Measurements from ENCODE around the gene EEF2K. TPM values are rescaled to one million over a fixed set of nuclear protein-coding genes. Genes with fewer than 3 reads are reported as not detected.

EEF2K gene
- total and polyA plus RNA-seq, 7 donors = 3.6 to 54.8 (median 37.2) TPM

GRCh38 chr16:22207715-22208360 lies 1.8 kb downstream of the EEF2K start:
- Histone ChIP-seq H3K27ac (peak overlapping the region; percentile 94 to 98 (median 96)), H3K4me1 (peaks cover 0 to 63% (median 58%) of the 10 kb centered on the region in 4 donors)
- intact Hi-C loops (cut with DNase I) = loop anchor here (5.0 kb wide), 1 partner anchor 34 kb away; no protein-coding TSS in a partner anchor

GRCh38 chr16:22210285-22210684 lies 4.2 kb downstream of the EEF2K start:
- no peak for TF ChIP-seq EP300 (IDR thresholded peaks at IDR 0.05)
- TF ChIP-seq CTCF (IDR thresholded peaks at IDR 0.05) = no peak
- no peak for TF ChIP-seq POLR2A (IDR thresholded peaks at IDR 0.05)
- TF ChIP-seq POLR2AphosphoS5 (IDR thresholded peaks at IDR 0.05) = no peak
- intact Hi-C loops (cut with DNase I) = loop anchor here (10.0 kb wide), 1 partner anchor 695 kb away; no protein-coding TSS in a partner anchor
- no peak for DNase-seq

More at GRCh38 chr16:22207715-22208360, 1.8 kb downstream of the EEF2K start:
- no peak for TF ChIP-seq EP300 (IDR thresholded peaks at IDR 0.05)
- TF ChIP-seq POLR2AphosphoS5 (IDR thresholded peaks at IDR 0.05) = no peak
- TF ChIP-seq CTCF (IDR thresholded peaks at IDR 0.05) = no peak
- no peak for TF ChIP-seq POLR2A (IDR thresholded peaks at IDR 0.05)
- Histone ChIP-seq H3K9me3 (no peaks in the 10 kb centered on the region), H3K27me3 (no peaks in the 10 kb centered on the region), H3K4me3 (peak overlapping the region; percentile 72 to 99 (median 98)), H3K36me3 (no peaks in the 10 kb centered on the region)
- 73 to 76% methylated on average over 10 of the region's 10 CpGs for WGBS, 2 donors
- no peak for DNase-seq

GRCh38 chr16:22210854-22211253 lies 4.8 kb downstream of the EEF2K start:
- H3K9me3 ChIP-seq = no peaks in the 10 kb centered on the region
- DNase-seq = no peak
- no peak overlapping the region for H3K4me3 ChIP-seq
- H3K27me3 ChIP-seq = no peaks in the 10 kb centered on the region
- WGBS, 2 donors = 87 to 89% methylated on average over 2 of the region's 2 CpGs
- TF ChIP-seq CTCF (IDR thresholded peaks at IDR 0.05) = no peak
- TF ChIP-seq EP300 (IDR thresholded peaks at IDR 0.05) = no peak
- no peak for TF ChIP-seq POLR2A (IDR thresholded peaks at IDR 0.05)
- TF ChIP-seq POLR2AphosphoS5 (IDR thresholded peaks at IDR 0.05) = no peak
- intact Hi-C loops (cut with DNase I) = loop anchor here (10.0 kb wide), 1 partner anchor 696 kb away; no protein-coding TSS in a partner anchor
- H3K27ac ChIP-seq = peak overlapping the region in 3 of 4 donors; percentile 94 to 98 (median 98)
- H3K36me3 ChIP-seq = no peaks in the 10 kb centered on the region
- peaks cover 0 to 86% (median 76%) of the 10 kb centered on the region in 4 donors for H3K4me1 ChIP-seq

More at GRCh38 chr16:22210285-22210684, 4.2 kb downstream of the EEF2K start:
- H3K27ac ChIP-seq = peak overlapping the region in 3 of 4 donors; percentile 94 to 98 (median 98)
- H3K4me1 ChIP-seq = peaks cover 0 to 85% (median 74%) of the 10 kb centered on the region in 4 donors
- WGBS, 2 donors = 95% methylated on average over 6 of the region's 6 CpGs
- H3K4me3 ChIP-seq = no peak overlapping the region
- no peaks in the 10 kb centered on the region for H3K27me3 ChIP-seq
- H3K36me3 ChIP-seq = no peaks in the 10 kb centered on the region
- H3K9me3 ChIP-seq = no peaks in the 10 kb centered on the region

GRCh38 chr16:22213236-22213635 lies 7.2 kb downstream of the EEF2K start:
- Histone ChIP-seq H3K4me3 (no peak overlapping the region), H3K27me3 (no peaks in the 10 kb centered on the region), H3K4me1 (peaks cover 0 to 91% (median 80%) of the 10 kb centered on the region in 4 donors), H3K36me3 (no peaks in the 10 kb centered on the region), H3K27ac (peak overlapping the region in 3 of 4 donors; percentile 94 to 98 (median 98)), H3K9me3 (no peaks in the 10 kb centered on the region)
- WGBS, 2 donors = 89 to 90% methylated on average over 4 of the region's 4 CpGs
- DNase-seq = no peak
- intact Hi-C loops (cut with DNase I) = loop anchor here (10.0 kb wide), 1 partner anchor 698 kb away; no protein-coding TSS in a partner anchor
- TF ChIP-seq EP300 (IDR thresholded peaks at IDR 0.05) (no peak), CTCF (IDR thresholded peaks at IDR 0.05) (no peak), POLR2AphosphoS5 (IDR thresholded peaks at IDR 0.05) (peak in 1 of 4 donors; percentile 5), POLR2A (IDR thresholded peaks at IDR 0.05) (no peak)

All from sigmoid colon (tissue), 7 donors.